HL-60/S4 (cell line): ENCODE data around the gene SLC6A19.

Experiments used
- in situ Hi-C: fragments of 300-500 bp; cut with MboI; formaldehyde crosslinking; loops from 2 replicates; pipeline ENCODE4 v1.14.3; 2022; ENCODE audit warnings: low sequenced_read_pairs

Gene SLC6A19

DNA sequence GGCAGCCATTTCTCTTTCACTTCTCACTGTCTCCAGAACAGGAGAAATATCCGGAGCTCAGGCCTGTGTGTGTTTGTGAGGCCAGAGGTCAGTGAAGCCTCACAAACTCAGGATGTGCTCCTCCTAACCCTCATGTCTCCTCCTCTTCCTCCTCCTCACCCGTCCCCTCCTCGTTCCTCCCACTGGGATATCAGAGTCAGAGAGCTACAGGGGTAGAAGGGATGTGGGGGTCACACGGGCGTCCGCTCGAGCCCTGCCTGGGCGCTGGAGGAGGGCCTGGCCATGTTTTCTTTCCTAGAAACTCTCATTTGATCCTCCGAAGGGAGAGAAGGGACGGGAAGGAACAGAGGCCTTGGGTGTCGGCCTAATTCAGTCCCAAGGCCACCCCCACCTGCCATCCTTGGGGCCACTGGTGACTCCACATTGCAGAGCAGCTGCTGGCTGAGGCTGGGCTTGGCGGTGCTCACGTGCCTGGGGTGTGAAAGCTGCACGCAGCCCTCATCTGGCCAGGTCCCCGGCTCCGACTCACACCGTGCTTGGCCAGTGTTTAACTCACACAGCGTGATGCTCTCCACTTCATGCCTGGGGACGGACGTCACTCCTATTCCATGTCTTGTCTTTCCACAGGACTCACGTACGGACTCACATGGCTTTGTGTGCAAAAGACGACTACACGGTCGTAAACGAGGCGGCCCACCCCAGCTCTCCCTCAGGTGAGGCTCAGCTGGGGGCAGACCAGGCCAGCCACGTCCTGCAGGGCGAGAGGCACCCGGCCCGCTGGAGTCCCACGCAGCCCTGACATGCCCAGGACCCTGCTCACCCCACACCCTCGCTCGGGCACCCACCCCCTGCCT is 22.6 kb upstream of the SLC6A19 start:
- in situ Hi-C loops, result loop anchor here (10.0 kb wide), 1 partner anchor 466 kb away; no protein-coding TSS in a partner anchor

DNA sequence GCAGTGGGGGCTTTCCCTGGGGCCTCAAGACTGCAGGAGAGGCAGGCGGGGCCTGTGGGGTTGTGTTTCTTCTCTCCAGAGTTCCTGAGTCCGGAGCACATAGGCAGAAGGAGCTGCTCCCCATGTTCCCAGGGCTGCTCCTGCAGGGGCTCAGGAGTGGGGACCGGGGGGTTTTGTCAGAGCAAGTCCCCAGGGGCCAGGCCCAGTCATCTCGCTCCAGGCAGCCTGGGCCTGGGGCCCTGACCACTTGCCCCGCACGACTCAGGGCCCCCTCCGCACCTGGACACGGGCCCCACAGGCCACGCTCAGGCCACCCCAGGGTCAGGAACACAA is 22.0 kb upstream of the SLC6A19 start:
- in situ Hi-C loops, result loop anchor here (10.0 kb wide), 1 partner anchor 465 kb away; no protein-coding TSS in a partner anchor

DNA sequence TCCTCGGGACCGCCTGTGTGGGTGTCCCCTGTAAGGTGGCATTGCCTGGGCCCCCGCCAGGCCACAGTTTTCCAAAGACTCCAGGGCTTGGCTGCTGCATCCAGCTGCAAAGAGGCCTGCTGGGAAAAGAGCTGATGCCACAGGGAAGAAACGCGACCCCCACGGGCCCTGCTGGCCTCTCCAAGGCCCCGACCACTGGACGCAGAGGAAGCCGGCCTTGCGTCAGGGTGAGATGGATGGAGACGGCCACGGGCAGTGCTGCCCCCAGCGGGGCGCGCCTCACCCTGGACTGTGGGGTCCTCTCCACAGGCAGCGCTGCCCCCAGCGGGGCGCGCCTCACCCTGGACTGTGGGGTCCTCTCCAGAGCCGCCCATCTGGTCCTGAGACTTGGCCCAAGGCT is 21.3 kb upstream of the SLC6A19 start:
- in situ Hi-C loops, result no loop called here

- in situ Hi-C loops, result no loop called here
Observed at GRCh38 chr5:1180841-1181271, 20.5 kb upstream of the SLC6A19 start.

GRCh38 chr5:1181451-1182359 is 19.7 kb upstream of the SLC6A19 start:
- in situ Hi-C loops, result no loop called here

GRCh38 chr5:1182360-1182632 is 19.1 kb upstream of the SLC6A19 start:
- in situ Hi-C loops, result no loop called here

DNA sequence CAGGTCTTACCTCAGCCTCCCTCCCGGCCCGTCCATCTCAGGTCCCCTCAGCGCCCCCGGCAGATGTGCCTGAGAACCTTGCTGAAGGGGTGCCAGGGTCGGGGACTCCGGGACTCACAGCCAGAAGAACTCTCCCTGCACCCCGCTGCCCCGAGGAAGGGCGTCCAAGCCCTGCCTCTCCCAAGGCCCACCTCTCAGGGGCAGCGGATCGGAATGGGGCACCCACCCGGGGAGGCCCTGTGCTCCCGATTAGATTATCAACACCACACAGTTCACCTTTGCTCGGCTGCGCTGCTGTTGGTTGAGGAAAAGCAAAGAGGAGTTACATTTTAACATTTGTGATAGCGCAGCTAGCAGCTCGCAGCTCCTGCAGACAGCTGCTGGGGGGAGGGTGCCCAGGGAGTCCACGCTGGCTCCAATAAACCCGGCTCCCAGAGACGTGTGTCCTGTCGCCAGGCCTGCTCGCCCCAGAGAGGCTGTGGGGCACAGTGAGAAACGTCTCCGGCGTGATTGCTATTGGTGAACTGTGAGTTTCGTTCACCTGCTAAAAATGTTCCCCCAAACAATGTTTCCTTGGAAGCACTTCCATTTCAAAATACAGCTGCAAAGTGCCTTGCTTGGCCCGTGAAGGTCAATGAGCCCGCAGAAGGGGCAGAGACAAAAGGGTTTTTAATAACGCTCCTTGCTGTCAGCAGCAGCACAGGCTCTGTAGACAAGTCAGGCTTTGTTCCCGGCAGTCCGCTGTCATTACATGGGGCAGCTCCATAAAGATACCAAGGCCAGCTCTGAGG is 18.6 kb upstream of the SLC6A19 start:
- in situ Hi-C loops, result no loop called here

GRCh38 chr5:1183424-1184162 is 17.8 kb upstream of the SLC6A19 start:
- in situ Hi-C loops, result no loop called here

GRCh38 chr5:1184163-1184470 is 17.3 kb upstream of the SLC6A19 start:
- in situ Hi-C loops, result no loop called here

DNA sequence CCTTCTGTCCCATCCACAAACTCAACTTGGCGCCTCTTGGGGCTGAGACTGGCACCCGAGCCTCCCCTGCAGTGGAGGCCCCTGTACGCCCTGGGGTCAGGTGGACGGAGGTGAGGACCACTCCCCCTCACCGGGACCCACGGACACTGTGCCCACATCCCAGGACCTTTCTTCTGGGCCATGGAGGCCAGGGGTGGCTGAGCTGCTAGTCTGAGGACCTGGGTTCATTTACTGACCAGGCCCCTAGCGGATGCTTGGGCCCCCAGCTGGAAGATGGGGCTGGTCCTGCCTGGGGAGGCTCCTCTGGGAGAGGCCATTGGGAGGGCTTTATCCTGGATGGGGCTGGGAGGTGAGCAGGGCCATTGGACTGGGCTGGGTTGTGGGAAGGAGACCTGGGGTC is 16.9 kb upstream of the SLC6A19 start:
- in situ Hi-C loops, result no loop called here

- in situ Hi-C loops, result no loop called here
Observed at GRCh38 chr5:1185038-1185627, 16.3 kb upstream of the SLC6A19 start.

DNA sequence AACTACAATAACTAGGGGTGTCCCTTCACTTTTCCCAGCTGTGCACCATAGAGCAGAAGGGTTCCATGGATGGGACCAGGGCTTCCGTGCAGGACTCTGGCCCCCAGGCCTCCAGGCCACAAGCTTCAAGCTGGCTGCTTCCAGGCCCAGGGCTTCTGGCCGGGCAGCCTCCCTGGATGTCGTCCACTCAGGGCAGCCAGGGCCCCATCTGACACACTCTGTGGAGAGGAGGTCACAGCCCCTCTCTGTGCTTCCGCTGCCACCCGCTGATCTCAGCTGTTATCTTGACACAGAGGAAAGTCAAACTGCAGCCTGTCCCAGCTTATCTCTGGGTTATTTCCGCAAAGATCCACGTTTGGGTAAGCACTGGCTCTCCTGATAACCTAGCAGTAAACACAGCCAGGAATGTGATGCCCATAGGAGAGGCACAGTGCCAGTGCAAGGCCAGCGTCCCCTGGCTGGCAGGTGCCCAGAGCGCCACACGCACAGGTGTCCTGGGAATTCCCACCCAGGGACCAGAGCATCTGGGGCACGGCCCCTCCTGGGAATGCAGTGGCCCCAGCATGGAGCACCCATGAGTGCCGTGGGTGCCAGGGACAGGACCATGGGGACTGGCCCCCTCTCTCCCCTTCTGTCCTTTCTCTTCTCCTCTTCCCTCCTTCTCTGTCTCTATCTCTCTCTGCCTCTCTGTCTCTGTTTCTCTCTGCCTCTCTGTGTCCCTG is 15.6 kb upstream of the SLC6A19 start:
- in situ Hi-C loops, result no loop called here

- in situ Hi-C loops, result no loop called here
Observed at GRCh38 chr5:1186351-1187233, 14.8 kb upstream of the SLC6A19 start.

GRCh38 chr5:1187234-1187949 is 14.0 kb upstream of the SLC6A19 start:
- in situ Hi-C loops, result no loop called here

DNA sequence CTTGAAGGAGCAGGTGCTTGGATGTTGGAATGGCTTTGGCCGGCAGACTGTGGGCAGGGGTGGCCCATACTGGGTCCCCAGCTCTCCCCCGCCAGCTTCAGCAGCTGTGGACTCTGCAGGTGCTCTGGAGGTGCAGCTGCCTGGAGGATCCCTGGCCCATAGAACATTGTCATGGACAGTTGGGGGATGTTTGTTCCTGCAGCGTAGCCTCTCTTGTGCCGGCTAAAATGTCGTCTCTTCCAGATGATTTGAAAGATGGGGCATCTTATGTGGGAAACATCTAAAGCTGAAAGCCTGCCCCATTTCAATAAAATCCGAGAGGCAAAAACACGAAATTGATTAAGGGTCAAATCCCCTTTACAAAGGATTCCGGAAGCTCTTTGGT is 13.5 kb upstream of the SLC6A19 start:
- in situ Hi-C loops, result no loop called here

GRCh38 chr5:1188464-1188863 is 12.9 kb upstream of the SLC6A19 start:
- in situ Hi-C loops, result no loop called here

DNA sequence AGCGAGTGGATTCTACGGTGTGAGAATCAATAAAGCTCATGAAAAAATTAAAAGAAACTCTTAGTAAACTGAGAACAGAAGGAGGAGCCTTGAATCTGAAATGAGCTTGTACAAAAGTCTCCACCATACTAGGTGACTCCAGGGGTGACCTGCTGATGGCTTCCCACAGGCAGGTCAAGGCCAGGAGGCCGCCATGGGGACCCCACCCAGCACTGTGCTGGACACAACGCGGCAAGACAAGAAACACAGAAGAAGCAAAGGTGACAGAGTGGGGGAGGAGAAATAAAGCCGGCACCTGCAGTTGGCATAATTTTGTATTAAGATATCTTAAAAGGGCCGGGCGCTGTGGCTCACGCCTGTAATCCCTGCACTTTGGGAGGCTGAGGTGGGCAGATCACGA is 12.1 kb upstream of the SLC6A19 start:
- in situ Hi-C loops, result no loop called here

DNA sequence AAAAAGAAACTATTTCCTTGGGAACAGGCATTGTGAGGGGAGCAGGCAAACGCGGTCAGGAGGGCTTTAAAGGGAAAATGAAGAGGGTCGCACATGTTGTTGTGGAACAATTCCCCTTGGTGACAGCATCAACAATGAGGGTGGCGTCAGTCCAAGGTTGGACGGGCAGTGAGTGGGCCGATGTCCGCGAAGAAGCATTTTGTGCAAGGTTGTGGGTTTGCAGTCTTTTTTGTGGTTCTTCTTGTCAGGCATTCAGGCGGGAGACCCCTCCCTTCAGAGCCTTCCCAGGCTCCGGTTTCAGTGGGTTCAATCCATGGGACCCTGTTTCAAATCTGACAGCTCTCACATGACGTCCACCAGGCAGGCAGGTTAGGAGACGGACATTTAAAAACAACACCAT is 11.1 kb upstream of the SLC6A19 start:
- in situ Hi-C loops, result no loop called here
